SKM-1 (cell line): ENCODE results near the gene FANCC.
"Not testable (repeated sequence)": the region's sequence is repeated elsewhere in the genome, so short reads cannot be mapped to it uniquely, and the experiment has no call there.

Experiments used
- DNase-seq: peaks from one replicate; lab custom pipeline; 2025; ENCODE audit not compliant: unreplicated experiment; lab: John Stamatoyannopoulos, UW

Gene FANCC

DNA sequence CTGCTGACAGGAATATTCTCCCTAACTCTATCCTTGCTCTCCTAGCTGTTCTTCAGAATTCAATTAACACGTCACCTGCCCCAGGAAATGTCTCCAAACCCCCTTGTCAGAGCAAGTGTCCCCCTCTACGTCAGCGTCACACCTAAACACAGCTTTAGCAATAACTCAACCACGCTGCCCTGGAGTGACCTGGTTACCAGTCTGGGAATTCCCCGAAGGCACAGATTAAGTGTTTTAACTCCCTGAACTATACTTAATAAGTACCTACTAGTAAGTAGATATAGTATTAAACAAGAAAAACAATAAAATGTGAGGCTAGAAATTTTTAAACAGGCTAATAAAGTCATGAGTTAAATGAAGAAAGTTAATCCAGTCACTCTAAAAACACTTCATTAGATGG lies 78.4 kb downstream of the FANCC start:
- no peak for DNase-seq

- DNase-seq = no peak
Measured at GRCh38 chr9:95237336-95237735, 80.2 kb downstream of the FANCC start.

DNA sequence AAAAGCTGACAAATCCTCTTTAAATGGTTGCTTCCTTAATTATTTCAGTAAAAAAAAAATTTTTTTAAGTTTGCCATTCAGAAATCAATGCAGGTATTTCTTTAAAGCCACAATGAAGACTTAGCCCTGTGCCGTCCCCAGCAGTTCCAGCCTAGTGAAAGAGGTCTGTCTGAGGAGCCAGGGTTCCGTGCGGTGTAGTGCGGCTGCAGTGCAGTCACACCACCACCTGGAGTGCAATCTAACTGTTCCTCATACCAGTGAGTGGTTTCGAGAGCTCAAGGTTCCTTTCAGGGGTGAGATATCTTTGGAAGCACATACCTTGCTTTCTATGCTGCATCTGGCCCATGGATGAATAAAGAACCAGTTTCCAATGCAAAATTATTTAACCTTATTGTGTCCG lies 87.5 kb downstream of the FANCC start:
- no peak for DNase-seq

DNA sequence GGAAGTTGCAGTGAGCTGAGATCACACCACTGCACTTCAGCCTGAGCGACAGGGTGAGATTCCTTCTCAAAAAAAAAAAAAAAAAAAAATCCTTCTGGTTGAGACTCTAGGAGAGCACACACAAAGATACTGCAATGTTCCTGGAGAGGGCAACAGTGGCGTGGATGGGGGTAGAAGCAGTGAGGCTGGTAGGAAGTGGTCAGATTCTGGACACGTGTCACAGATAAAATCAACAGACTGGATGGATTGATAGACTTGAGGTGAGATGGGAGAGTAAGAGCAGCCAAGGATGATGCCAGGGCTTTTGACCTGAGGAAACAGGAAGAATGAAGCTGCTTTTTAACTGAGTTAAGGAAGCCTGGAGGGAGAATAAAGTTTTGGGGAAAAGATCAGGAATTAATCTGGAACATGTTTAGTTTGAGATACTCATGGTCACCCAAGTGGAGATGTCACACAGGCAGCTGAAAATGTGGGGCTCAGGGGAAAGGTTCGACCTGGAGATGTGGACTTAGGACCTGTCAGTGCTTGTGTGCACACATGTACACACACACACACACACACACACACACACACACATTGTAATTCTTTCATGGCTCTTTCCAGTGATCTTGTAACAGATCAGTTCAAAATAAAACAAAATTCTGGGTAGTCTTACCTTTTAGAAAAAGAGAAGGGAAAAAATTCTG lies 88.1 kb downstream of the FANCC start:
- DNase-seq = no peak

GRCh38 chr9:95226921-95227320 lies 90.6 kb downstream of the FANCC start:
- DNase-seq = no peak

- DNase-seq = no peak
Measured at GRCh38 chr9:95225726-95226106, 91.8 kb downstream of the FANCC start.

DNA sequence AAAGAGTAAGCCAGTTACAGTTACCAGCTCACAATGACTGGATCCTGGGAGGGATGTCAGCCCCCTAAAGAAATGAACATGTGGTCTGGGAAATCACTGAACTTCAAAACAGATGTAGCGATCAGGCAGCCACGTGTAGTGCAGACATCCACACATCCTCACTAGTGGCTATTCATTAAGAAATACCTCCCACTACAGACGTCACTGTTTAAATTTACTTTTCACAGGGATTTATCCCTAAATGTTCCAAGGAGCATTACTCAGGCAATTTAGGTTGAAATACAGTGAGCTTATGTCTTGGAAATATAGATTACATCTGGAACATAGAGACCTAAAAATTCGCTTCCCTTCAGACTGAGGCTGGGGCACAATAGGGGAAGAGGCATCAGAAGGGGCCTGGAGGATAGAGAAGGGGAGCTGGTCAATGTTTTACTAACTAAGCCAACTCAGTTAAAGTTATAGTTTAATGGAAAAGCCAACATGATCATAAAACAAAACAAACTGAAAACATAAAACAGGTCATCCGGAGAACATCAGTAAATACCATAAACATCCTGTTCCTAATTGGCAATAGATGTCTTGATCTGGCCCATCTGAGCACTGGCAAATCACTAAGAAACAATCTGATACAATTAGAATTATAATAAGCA lies 92.3 kb downstream of the FANCC start:
- DNase-seq = no peak

DNA sequence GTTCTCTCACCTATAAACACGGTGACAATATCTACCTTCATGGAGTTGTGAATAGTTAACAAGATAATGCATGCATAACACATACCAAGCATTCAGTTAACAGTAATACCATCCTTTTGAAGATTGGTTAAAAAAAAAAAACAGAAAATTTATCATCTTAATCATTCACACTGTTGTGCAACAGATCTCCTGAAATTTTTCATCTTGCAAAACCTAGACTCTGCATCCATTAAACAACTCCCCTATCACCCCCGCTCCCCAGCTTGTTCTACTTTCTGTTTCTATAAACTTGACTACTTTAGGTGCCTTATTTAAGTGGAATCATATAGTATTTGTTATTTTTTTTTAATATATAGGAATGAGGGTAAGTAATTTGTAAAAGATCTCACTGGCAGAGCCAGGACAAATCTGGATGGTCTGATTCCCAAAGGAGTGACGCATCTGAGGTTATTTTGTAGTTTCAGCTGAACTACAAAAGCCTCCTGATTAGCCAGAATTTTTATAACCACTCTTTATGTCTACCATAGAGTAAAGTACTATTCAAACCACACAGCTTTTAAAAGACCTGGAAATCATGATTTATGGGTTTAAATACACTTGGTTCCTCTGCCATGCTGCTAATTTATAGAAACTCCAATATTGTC lies 93.0 kb downstream of the FANCC start:
- no peak for DNase-seq

- DNase-seq = not testable (repeated sequence)
Measured at GRCh38 chr9:95220352-95220751, 97.2 kb downstream of the FANCC start.

DNA sequence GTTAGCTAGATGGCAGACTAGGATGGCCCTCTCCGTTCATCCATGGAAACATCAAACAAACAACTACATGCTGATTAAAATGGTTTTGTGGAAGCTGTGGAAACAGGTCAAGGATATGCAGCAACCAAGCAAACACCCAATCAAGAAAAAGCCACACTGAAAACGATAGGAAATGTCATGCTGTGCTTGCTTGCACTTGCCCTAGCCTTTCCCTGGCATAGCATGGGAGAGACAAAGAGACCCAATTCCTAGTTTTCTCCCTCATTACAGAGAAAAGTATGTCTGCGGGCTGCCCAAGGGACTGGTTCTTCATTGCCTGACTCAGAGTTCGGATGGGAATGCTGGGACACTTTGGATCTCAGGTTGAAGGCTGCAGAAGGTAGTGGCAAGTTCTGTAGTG lies 98.7 kb downstream of the FANCC start:
- DNase-seq = no peak

GRCh38 chr9:95217936-95218335 lies 99.6 kb downstream of the FANCC start:
- no peak for DNase-seq

DNA sequence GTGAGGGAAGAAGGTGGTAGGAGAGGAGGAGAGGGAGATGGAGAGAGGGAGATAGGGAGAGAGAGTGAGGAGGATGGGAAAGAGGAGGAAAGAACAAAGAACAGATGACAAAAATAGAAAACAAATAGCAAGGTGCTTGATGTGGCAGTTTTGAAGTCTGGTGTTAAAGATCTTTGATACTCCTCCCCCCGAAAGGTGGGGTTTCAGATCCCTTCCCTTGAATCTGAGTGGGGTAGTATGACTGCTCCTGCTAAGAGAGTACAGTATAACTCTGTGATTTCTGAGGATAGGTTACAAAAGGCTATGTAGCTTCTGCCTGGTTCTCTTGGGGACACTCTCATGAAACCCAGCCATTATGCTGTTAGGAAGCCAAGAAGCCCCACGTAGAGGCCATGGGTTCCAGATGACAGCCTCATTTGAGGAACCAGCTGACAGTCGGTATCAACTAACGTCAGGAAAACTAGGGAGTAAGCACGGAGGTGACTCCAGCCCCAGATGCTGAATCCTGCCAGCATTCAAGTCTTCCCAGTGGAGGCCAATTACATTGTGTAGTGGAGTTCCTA lies 102.1 kb downstream of the FANCC start:
- no peak for DNase-seq

GRCh38 chr9:95213117-95213516 lies 104.4 kb downstream of the FANCC start:
- DNase-seq = no peak

DNA sequence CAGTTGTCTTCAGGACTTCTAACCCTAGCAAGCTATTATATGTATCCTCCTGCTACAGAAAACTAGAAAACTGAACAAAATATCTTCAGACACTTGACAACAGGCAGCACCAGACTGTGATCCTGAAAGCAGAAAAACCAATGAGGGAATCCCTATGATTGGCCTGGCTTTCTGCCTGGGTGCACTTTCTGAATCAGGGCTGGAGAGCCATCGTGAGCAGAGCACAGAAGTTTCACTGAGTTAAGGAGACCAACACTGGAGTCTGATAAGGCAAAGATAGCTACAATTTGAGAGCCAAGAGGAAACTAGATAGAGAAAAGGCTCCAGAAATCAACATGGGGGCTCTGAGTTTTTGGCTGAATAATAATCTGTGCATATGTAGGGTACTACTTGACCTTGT lies 106.5 kb downstream of the FANCC start:
- DNase-seq = no peak

DNA sequence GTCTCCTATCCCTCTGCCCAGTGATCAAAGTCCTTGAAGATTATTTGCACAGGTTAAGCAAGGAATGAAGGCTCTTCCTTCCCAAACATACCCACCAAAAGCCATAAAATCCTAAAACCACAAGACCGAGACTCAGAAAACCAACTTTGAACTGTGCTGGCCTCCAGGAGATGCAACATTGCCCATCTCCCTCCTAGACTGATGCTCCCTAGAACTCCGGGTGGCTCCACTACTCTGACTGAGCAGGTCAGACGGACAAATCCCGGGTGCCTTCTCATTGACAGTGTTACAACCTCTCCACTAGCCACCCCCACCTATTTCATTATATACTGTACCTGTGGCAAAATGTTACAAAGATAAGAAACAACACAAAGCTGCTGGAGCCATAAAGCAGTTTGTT lies 110.1 kb downstream of the FANCC start:
- no peak for DNase-seq

DNA sequence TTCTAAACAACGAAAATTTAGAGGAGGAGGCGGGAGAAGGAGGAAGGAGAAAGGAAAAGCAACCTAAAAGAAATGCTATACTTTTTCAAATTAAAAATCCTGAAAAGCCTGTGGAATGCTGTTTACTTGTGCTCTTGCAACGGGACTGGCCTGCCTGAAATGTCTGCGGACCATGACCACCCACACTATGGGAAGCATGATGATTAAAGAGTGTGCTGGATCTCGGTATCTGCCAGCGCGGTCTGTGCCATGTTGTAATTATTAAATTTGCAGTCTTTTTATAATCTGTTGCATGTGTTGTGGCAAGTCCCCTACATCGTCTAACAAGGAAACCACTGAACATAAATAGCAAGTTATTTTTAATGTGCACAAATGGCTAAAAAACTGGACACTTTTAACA lies 111.4 kb downstream of the FANCC start:
- DNase-seq = no peak

DNA sequence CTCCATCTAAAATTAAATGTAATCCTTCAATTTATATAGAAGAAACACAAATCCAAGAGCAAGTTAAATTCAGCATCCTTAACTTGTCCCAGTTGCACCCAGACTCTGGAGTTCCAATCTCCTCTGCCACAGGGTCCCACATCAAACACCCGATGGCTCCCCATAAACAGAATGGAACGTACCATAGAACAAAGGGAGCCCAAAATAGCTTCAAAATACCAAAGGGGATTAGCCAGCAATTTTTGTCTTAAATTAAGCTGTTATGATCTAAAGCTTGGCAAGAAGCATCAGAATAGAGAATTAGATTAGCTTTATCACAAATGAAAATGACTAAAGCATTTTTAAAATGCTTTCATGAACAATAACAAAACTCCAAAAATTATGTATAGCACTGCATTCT lies 112.8 kb downstream of the FANCC start:
- DNase-seq = no peak

- no peak for DNase-seq
Measured at GRCh38 chr9:95204310-95204709, 113.2 kb downstream of the FANCC start.

DNA sequence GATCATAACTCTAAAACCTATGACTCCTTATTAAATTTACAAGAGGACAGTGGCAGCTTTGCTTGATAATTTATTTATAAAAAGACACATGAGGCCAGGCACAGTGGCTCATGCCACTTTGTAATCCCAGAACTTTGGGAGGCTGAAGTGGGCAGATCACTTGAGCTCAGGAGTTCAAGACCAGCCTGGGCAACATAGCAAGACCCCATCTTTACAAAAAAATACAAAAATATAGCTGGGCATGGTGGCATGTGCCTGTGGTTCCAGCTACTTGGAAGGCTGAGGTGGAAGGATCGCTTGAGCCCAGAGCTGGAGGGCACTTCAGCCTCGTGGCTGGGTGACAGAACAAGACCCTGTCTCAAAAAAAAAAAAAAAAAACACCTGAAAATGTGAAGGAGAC lies 114.5 kb downstream of the FANCC start:
- not testable (repeated sequence) for DNase-seq

DNA sequence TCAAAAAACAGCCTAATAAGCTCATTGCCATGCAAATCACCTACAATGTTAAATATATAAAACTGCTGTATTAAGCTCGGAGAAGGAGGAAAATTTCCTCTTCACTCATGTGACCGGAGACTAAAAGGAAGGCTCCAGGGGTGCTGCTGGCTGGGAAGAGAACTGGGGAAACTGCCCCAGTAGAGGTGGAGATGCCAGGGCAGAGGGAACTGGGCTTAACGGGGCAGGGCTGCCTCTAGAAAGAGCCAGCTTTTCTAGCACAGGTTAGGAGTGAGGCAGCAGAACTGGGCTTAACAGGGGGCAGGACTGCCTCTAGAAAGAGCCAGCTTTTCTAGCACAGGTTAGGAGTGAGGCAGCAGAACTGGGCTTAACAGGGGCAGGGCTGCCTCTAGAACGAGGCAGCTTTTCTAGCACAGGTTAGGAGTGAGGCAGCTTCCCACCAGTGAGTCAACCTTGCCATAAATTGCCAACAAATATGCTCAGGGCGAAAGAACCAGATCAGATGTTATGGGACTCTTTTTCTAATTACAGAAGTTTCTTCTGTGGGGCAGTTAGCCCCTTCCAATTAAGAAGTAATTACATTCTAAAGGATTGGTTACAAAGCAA lies 115.3 kb downstream of the FANCC start:
- no peak for DNase-seq

- DNase-seq = no peak
Measured at GRCh38 chr9:95201206-95201605, 116.3 kb downstream of the FANCC start.
